GM21515 (cell line): Measurements from ENCODE around the gene RBBP8.

Experiments used
- ATAC-seq: cut with Tn5 transposase; IDR thresholded peaks from one replicate; pipeline ENCODE4 v1.9.1; 2021; ENCODE audit not compliant: unreplicated experiment

The RBBP8 gene

GRCh38 chr18:22988208-22988607, 55.1 kb downstream of the RBBP8 start:
- no peak for ATAC-seq

GRCh38 chr18:22998344-22998743, 65.2 kb downstream of the RBBP8 start:
- no peak for ATAC-seq

GRCh38 chr18:22999212-22999611, 66.1 kb downstream of the RBBP8 start:
- ATAC-seq = no peak

- no peak for ATAC-seq
These were observed 66.5 kb downstream of the RBBP8 start for GRCh38 chr18:22999647-23000046.

- ATAC-seq = no peak
These were observed 70.2 kb downstream of the RBBP8 start for GRCh38 chr18:23003289-23003688.

GRCh38 chr18:23012249-23012648, 79.1 kb downstream of the RBBP8 start:
- ATAC-seq = no peak

- ATAC-seq = no peak
These were observed 87.6 kb downstream of the RBBP8 start for GRCh38 chr18:23020555-23021294.

- no peak for ATAC-seq
These were observed 88.5 kb downstream of the RBBP8 start for GRCh38 chr18:23021623-23022022.

- ATAC-seq = no peak
These were observed 99.0 kb downstream of the RBBP8 start for GRCh38 chr18:23032030-23032582.

GRCh38 chr18:23033056-23033455, 99.9 kb downstream of the RBBP8 start:
- no peak for ATAC-seq

- no peak for ATAC-seq
These were observed 103.6 kb downstream of the RBBP8 start for GRCh38 chr18:23036660-23037201.

GRCh38 chr18:23037646-23038045, 104.5 kb downstream of the RBBP8 start:
- ATAC-seq = no peak

GRCh38 chr18:23038712-23039111, 105.6 kb downstream of the RBBP8 start:
- no peak for ATAC-seq

GRCh38 chr18:23042133-23042532, 109.0 kb downstream of the RBBP8 start:
- no peak for ATAC-seq

GRCh38 chr18:23043803-23044376, 110.8 kb downstream of the RBBP8 start:
- ATAC-seq = no peak

GRCh38 chr18:23049698-23050373, 116.7 kb downstream of the RBBP8 start:
- no peak for ATAC-seq

- no peak for ATAC-seq
These were observed 120.8 kb downstream of the RBBP8 start for GRCh38 chr18:23053776-23054457.

- ATAC-seq = no peak
These were observed 121.4 kb downstream of the RBBP8 start for GRCh38 chr18:23054553-23054952.

GRCh38 chr18:23056315-23056714, 123.2 kb downstream of the RBBP8 start:
- ATAC-seq = no peak

GRCh38 chr18:23057096-23057495, 124.0 kb downstream of the RBBP8 start:
- ATAC-seq = no peak
